Fibroblast of lung (primary cell): ENCODE results near the gene TUBA4B. TPM values are rescaled to one million over a fixed set of nuclear protein-coding genes. Genes with fewer than 3 reads are reported as not detected.

ENCODE experiments used
- DNase-seq, 2 donors: peaks; one replicate each; pipeline versions ENCODE4 v3.0.0 to v3.0.0-alpha.2; 2010; ENCODE audit warnings: low read depth in 2 of 2
- H2AFZ ChIP-seq: 2 replicates; pipeline ENCODE4 v1.5.1; 2012; ENCODE audit warnings: low read length, control low read depth, inconsistent platforms
- H3K27ac ChIP-seq: 2 replicates; pipeline ENCODE4 v1.5.1; 2011; ENCODE audit warnings: low read length, control low read depth; ENCODE audit not compliant: insufficient read depth
- H3K27me3 ChIP-seq: 2 replicates; pipeline ENCODE4 v1.5.1; 2011; ENCODE audit warnings: mild to moderate bottlenecking, low read length; ENCODE audit not compliant: control insufficient read depth, insufficient read depth
- H3K36me3 ChIP-seq: 2 replicates; pipeline ENCODE4 v1.5.1; 2011; ENCODE audit warnings: low read length; ENCODE audit not compliant: control insufficient read depth, insufficient read depth
- H3K4me1 ChIP-seq: 2 replicates; pipeline ENCODE4 v1.5.1; 2011; ENCODE audit warnings: low read length; ENCODE audit not compliant: control insufficient read depth, insufficient read depth; ENCODE audit errors: extremely low read depth
- H3K4me2 ChIP-seq: 2 replicates; pipeline ENCODE4 v1.5.1; 2011; ENCODE audit warnings: low read length, control low read depth; ENCODE audit not compliant: insufficient read depth; ENCODE audit errors: extremely low read depth
- H3K4me3 ChIP-seq, 4 experiments: fragments of 200-600 bp in 1 of 4; sonication (generic) in 1 of 4; replicated peaks in 1 of 4; 2 replicates each; pipeline ENCODE4 v1.5.1; 2011 to 2016; ENCODE audit warnings: low read length in 4 of 4, low read depth in 3 of 4, mild to moderate bottlenecking in 3 of 4, control low read depth in 2 of 4, inconsistent platforms in 1 of 4, mixed read lengths in 1 of 4; ENCODE audit not compliant: insufficient read depth in 1 of 4; ENCODE audit errors: control extremely low read depth in 1 of 4
- H3K79me2 ChIP-seq: 2 replicates; pipeline ENCODE4 v1.5.1; 2012; ENCODE audit warnings: mild to moderate bottlenecking, low read length, inconsistent platforms; ENCODE audit not compliant: control insufficient read depth, insufficient read depth
- H3K9ac ChIP-seq: 2 replicates; pipeline ENCODE4 v1.5.1; 2011; ENCODE audit warnings: mild to moderate bottlenecking, low read length, control low read depth; ENCODE audit not compliant: insufficient read depth
- H3K9me3 ChIP-seq: 2 replicates; pipeline ENCODE4 v1.5.1; 2012; ENCODE audit warnings: low read depth, low read length; ENCODE audit not compliant: control insufficient read depth, insufficient read depth
- H4K20me1 ChIP-seq: 2 replicates; pipeline ENCODE4 v1.5.1; 2011; ENCODE audit warnings: low read length; ENCODE audit not compliant: control insufficient read depth, insufficient read depth; ENCODE audit errors: extremely low read depth
- EZH2 ChIP-seq: IDR thresholded peaks from 2 replicates; pipeline ENCODE4 v1.5.1; 2012; ENCODE audit warnings: low read length, control low read depth, mild to moderate bottlenecking; ENCODE audit errors: missing control alignments
- polyA minus RNA-seq: library from RNA; depleted of rRNA, polyadenylated mRNA; stranded (reverse); fragments of >200 nt; gene quantifications from 2 replicates; pipeline ENCODE4 v1.2.3, GENCODE V29; 2011; ENCODE audit warnings: low replicate concordance
- polyA plus RNA-seq, 2 donors: library from polyadenylated mRNA; depleted of rRNA in 1 of 2; stranded (reverse) in 1 of 2; unstranded in 1 of 2; fragments of >200 nt; gene quantifications; 2 replicates each; pipeline ENCODE4 v1.2.1, GENCODE V29; 2011 to 2012; ENCODE audit warnings: missing spikeins in 1 of 2
- total RNA-seq: library from RNA; depleted of rRNA; stranded (reverse); fragments of >200 nt; gene quantifications from 2 replicates; pipeline ENCODE4 v1.2.1, GENCODE V29; 2014
- TF ChIP-seq, protein P1 (sequence below), 2 donors: IDR thresholded peaks in 1 of 2; conservative IDR thresholded peaks in 1 of 2; 1 replicate in 1 of 2; 2 replicates in 1 of 2; pipeline ENCODE4 v1.5.1; 2011 to 2012; ENCODE audit warnings: low read length in 2 of 2, control low read depth in 1 of 2, inconsistent platforms in 1 of 2, low read depth in 1 of 2, mild to moderate bottlenecking in 1 of 2

The TUBA4B gene
- not detected in 2 replicates for total RNA-seq
- polyA plus RNA-seq, result not detected in 2 replicates
- polyA plus RNA-seq (2012), result not detected in 2 replicates
- not detected in 2 replicates for polyA minus RNA-seq

DNA sequence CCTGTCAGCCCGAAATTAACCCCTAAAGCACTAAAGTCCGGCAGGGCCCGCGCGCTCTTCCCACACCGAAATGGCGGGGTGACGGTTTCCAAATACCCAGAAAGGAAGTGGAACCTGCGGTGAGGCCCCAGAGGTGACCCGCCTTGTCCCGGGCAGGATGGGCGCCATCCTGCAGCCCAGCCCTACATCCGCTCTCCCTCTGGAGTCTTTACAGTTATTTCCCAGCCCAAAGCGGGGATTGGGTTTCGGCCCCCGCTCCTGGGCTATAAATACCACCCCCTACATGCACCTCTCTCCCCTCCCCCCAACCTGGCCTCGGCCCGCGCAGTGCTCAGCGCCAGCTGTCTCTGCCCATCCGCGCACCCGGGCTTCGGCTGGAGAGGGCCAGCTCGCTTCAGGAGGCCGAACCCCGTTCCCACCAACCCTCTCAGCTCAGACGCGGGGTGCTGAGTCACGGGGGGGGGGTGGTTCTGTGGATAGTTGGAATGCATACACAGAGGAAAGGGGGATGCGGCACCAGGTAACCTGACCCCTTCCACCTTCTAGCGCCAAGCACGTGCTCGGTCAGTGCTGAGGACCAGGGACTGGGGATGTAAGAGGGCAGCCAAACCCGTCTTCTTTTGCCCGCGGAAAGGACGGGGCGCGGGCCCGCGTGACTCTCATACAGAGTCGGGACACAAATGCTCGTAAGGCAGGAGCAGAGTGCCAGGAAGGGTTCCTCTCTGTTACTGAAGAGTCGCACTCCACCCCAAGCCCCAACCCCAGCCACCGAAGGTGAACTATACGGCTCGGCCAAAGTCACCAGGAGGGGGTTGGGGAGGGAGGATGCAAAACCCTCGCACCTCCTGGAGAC is at the start of gene TUBA4B:
Gene TUBA4B, plus strand, starts transcription at position 344 of the 853 bp plus-strand sequence. Its CDS starts 165 bp downstream, at position 509.
- TF ChIP-seq EZH2, result no peak
- TF ChIP-seq, protein P1, sequence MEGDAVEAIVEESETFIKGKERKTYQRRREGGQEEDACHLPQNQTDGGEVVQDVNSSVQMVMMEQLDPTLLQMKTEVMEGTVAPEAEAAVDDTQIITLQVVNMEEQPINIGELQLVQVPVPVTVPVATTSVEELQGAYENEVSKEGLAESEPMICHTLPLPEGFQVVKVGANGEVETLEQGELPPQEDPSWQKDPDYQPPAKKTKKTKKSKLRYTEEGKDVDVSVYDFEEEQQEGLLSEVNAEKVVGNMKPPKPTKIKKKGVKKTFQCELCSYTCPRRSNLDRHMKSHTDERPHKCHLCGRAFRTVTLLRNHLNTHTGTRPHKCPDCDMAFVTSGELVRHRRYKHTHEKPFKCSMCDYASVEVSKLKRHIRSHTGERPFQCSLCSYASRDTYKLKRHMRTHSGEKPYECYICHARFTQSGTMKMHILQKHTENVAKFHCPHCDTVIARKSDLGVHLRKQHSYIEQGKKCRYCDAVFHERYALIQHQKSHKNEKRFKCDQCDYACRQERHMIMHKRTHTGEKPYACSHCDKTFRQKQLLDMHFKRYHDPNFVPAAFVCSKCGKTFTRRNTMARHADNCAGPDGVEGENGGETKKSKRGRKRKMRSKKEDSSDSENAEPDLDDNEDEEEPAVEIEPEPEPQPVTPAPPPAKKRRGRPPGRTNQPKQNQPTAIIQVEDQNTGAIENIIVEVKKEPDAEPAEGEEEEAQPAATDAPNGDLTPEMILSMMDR (conservative IDR thresholded peaks at IDR 0.05 in 1 of 2, IDR thresholded peaks at IDR 0.05 in 1 of 2; ENCODE audit: low read depth in 1 of 2, low read length in 2 of 2), result no peak
- H3K79me2 ChIP-seq, result no peaks in the 10 kb centered on the region
- no peaks in the 10 kb centered on the region for H4K20me1 ChIP-seq
- peaks cover 8% of the 10 kb centered on the region for H3K36me3 ChIP-seq
- H3K4me1 ChIP-seq, result peaks cover 23% of the 10 kb centered on the region
- H2AFZ ChIP-seq, result peak within 1 kb of the TSS; percentile 67
- peak within 1 kb of the TSS; percentile 10 for H3K27ac ChIP-seq
- DNase-seq, result peak in 1 of 2 donors; percentile 50
- peak within 1 kb of the TSS; percentile 40 for H3K9ac ChIP-seq
- peak within 1 kb of the TSS; percentile 39 to 66 (median 52) for H3K4me3 ChIP-seq
- no peaks in the 10 kb centered on the region for H3K9me3 ChIP-seq
- peaks cover 12% of the 10 kb centered on the region for H3K27me3 ChIP-seq
- peak within 1 kb of the TSS; percentile 98 for H3K4me2 ChIP-seq

DNA sequence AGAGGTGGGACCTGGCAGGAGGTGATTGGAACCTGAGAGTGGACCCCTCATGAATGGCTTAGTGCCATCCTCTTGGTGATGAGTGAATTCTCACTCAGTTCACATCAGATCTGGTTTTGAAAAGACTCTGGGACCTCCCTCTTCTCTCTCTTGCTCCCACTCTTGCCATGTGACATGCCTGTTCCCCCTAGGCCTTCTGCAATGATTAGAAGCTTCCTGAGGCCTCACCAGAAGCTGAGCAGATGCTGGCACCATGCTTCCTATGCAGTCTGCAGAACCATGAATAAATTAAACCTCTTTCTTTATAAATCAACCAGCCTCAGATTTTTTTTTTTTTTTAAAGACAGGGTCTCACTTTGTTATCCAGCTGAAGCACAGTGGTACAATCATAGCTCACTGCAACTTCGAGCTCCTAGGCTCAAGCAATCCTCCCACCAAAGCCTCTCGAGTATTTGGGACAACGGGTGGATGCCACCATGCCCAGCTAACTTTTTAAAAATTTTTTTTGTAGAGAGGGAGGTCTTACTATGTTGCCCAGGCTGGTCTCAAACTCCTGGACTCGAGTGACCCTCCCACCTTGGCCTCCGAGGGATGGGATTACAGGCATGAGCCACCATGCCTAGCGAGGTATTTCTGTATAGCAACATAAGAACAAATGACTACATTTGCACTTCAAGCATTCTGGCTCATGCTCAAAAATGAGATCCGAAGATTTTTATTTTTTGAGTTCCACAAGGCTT is 48.4 kb upstream of the TUBA4B start:
- no peak overlapping the region for H3K27ac ChIP-seq
- H2AFZ ChIP-seq, result no peak overlapping the region
- H3K4me1 ChIP-seq, result peaks cover 16% of the 10 kb centered on the region
- peaks cover 10% of the 10 kb centered on the region for H3K36me3 ChIP-seq
- H3K9ac ChIP-seq, result no peak overlapping the region
- no peaks in the 10 kb centered on the region for H3K9me3 ChIP-seq
- no peak overlapping the region for H3K4me3 ChIP-seq
- H3K4me2 ChIP-seq, result no peak overlapping the region
- H4K20me1 ChIP-seq, result no peaks in the 10 kb centered on the region
- H3K79me2 ChIP-seq, result peaks cover 2% of the 10 kb centered on the region
- peaks cover 3% of the 10 kb centered on the region for H3K27me3 ChIP-seq
- DNase-seq, result no peak
- TF ChIP-seq EZH2, result no peak
- TF ChIP-seq, protein P1 (conservative IDR thresholded peaks at IDR 0.05 in 1 of 2, IDR thresholded peaks at IDR 0.05 in 1 of 2; ENCODE audit: low read depth in 1 of 2, low read length in 2 of 2), result no peak

DNA sequence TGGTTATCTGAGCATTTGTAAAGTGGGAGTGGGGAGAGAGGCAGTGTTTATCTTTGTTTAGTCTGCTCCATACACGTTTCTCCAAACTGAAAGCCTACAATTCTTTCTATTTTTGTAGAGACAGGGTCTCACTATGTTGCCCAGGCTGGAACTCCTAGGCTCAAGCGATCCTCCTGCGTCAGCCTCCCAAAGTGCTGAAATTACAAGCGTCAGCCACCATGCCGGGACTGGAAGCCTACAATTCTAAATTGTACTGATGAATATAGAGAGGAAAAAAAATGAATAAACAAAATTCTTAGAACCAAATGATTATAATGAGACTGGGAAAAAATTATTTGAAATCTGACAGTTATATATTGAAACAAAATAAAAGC is 47.9 kb upstream of the TUBA4B start:
- no peaks in the 10 kb centered on the region for H4K20me1 ChIP-seq
- DNase-seq, result no peak
- H3K27me3 ChIP-seq, result peaks cover 2% of the 10 kb centered on the region
- H3K4me2 ChIP-seq, result no peak overlapping the region
- no peak for TF ChIP-seq EZH2
- TF ChIP-seq, protein P1 (conservative IDR thresholded peaks at IDR 0.05 in 1 of 2, IDR thresholded peaks at IDR 0.05 in 1 of 2; ENCODE audit: low read depth in 1 of 2, low read length in 2 of 2), result no peak
- peaks cover 2% of the 10 kb centered on the region for H3K79me2 ChIP-seq
- H3K9ac ChIP-seq, result no peak overlapping the region
- no peak overlapping the region for H3K4me3 ChIP-seq
- H3K4me1 ChIP-seq, result peaks cover 16% of the 10 kb centered on the region
- peaks cover 10% of the 10 kb centered on the region for H3K36me3 ChIP-seq
- H3K27ac ChIP-seq, result no peak overlapping the region
- no peak overlapping the region for H2AFZ ChIP-seq
- H3K9me3 ChIP-seq, result no peaks in the 10 kb centered on the region
